ENCODE data around the gene MCM5.

DNA sequence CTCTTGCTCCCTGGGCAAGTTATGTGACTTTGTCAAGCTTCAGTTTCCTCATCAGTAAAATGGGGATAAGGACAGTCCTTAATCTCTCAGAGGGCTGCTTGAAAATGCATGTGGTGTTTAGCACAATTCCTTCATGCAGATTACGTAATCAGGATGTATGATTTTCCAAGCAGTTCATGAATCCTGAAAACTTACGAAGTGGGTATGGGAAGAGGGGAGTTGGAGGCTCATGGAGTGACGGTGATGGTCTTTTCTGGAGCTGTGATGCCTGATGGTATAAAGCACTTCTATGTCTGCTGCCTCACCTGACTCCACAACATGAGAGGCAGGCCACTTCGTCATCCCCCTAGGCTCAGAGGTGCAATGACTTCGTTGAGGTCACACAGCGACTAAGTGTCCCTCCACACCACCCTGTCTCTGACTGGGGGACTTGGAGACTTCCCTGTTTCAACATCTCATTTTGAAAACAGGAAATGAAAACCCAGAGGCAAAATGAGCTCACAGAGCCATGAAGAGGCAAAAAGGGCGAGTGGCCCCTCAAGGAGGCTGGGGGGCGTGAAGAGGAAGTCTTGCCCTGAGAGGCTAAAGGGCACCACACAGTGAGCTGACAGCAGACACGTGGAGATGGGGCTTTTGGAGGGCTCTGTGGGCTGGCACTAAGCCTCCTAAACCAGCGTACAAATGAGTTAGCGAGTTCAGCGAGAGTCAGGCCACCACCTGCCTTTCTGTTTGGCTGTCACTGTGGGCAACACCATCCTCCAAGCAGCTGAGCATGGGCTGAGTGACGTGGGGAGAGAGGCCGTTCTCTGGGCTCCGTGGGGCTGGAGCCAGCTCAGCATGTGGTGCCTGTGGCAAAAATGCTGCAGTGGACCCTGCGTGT lies 10.1 kb downstream of the MCM5 start:
- TF ChIP-seq, protein P1, sequence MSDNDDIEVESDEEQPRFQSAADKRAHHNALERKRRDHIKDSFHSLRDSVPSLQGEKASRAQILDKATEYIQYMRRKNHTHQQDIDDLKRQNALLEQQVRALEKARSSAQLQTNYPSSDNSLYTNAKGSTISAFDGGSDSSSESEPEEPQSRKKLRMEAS (IDR thresholded peaks at IDR 0.05): no peak
- TF ChIP-seq, protein P2, sequence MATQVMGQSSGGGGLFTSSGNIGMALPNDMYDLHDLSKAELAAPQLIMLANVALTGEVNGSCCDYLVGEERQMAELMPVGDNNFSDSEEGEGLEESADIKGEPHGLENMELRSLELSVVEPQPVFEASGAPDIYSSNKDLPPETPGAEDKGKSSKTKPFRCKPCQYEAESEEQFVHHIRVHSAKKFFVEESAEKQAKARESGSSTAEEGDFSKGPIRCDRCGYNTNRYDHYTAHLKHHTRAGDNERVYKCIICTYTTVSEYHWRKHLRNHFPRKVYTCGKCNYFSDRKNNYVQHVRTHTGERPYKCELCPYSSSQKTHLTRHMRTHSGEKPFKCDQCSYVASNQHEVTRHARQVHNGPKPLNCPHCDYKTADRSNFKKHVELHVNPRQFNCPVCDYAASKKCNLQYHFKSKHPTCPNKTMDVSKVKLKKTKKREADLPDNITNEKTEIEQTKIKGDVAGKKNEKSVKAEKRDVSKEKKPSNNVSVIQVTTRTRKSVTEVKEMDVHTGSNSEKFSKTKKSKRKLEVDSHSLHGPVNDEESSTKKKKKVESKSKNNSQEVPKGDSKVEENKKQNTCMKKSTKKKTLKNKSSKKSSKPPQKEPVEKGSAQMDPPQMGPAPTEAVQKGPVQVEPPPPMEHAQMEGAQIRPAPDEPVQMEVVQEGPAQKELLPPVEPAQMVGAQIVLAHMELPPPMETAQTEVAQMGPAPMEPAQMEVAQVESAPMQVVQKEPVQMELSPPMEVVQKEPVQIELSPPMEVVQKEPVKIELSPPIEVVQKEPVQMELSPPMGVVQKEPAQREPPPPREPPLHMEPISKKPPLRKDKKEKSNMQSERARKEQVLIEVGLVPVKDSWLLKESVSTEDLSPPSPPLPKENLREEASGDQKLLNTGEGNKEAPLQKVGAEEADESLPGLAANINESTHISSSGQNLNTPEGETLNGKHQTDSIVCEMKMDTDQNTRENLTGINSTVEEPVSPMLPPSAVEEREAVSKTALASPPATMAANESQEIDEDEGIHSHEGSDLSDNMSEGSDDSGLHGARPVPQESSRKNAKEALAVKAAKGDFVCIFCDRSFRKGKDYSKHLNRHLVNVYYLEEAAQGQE (IDR thresholded peaks at IDR 0.05): no peak
- TF ChIP-seq, protein P3, sequence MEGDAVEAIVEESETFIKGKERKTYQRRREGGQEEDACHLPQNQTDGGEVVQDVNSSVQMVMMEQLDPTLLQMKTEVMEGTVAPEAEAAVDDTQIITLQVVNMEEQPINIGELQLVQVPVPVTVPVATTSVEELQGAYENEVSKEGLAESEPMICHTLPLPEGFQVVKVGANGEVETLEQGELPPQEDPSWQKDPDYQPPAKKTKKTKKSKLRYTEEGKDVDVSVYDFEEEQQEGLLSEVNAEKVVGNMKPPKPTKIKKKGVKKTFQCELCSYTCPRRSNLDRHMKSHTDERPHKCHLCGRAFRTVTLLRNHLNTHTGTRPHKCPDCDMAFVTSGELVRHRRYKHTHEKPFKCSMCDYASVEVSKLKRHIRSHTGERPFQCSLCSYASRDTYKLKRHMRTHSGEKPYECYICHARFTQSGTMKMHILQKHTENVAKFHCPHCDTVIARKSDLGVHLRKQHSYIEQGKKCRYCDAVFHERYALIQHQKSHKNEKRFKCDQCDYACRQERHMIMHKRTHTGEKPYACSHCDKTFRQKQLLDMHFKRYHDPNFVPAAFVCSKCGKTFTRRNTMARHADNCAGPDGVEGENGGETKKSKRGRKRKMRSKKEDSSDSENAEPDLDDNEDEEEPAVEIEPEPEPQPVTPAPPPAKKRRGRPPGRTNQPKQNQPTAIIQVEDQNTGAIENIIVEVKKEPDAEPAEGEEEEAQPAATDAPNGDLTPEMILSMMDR (IDR thresholded peaks at IDR 0.05; ENCODE audit: low read depth, low read length, missing input control): no peak
- TF ChIP-seq, protein P4, sequence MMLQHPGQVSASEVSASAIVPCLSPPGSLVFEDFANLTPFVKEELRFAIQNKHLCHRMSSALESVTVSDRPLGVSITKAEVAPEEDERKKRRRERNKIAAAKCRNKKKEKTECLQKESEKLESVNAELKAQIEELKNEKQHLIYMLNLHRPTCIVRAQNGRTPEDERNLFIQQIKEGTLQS (IDR thresholded peaks at IDR 0.05): no peak
- TF ChIP-seq RXRA (IDR thresholded peaks at IDR 0.05): no peak
- TF ChIP-seq TAF1 (conservative IDR thresholded peaks at IDR 0.05): no peak
- TF ChIP-seq, protein P5, sequence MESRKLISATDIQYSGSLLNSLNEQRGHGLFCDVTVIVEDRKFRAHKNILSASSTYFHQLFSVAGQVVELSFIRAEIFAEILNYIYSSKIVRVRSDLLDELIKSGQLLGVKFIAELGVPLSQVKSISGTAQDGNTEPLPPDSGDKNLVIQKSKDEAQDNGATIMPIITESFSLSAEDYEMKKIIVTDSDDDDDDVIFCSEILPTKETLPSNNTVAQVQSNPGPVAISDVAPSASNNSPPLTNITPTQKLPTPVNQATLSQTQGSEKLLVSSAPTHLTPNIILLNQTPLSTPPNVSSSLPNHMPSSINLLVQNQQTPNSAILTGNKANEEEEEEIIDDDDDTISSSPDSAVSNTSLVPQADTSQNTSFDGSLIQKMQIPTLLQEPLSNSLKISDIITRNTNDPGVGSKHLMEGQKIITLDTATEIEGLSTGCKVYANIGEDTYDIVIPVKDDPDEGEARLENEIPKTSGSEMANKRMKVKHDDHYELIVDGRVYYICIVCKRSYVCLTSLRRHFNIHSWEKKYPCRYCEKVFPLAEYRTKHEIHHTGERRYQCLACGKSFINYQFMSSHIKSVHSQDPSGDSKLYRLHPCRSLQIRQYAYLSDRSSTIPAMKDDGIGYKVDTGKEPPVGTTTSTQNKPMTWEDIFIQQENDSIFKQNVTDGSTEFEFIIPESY (IDR thresholded peaks at IDR 0.05): no peak
- no peak for TF ChIP-seq RAD21 (IDR thresholded peaks at IDR 0.05)
- TF ChIP-seq HNF4A (conservative IDR thresholded peaks at IDR 0.05): no peak
- no peak for TF ChIP-seq JUND (IDR thresholded peaks at IDR 0.05)
- TF ChIP-seq GABPA (IDR thresholded peaks at IDR 0.05 in 1 of 2, conservative IDR thresholded peaks at IDR 0.05 in 1 of 2): no peak

Measured in liver (tissue), 3 donors.